Heart right ventricle (tissue), 16 donors: ENCODE results near the gene ZMAT3. TPM values are rescaled to one million over a fixed set of nuclear protein-coding genes. Genes with fewer than 3 reads are reported as not detected.
"Not testable (repeated sequence)": the region's sequence is repeated elsewhere in the genome, so short reads cannot be mapped to it uniquely, and the experiment has no call there.

ENCODE experiments used
- ATAC-seq, 8 donors: fragments of 200-7000 bp; cut with Tn5 transposase; one replicate each; pipeline ENCODE4 v1.9.1; 2020; ENCODE audit warnings: mild to moderate bottlenecking in 8 of 8, moderate library complexity in 8 of 8, moderate number of reproducible peaks in 1 of 8
- DNase-seq, 2 donors: peaks; one replicate each; pipeline ENCODE4 v3.0.0-alpha.2; 2020
- H3K27ac ChIP-seq, 10 donors: fragments of 200-600 bp; sonication (generic) in 2 of 10; one replicate each; pipeline versions ENCODE4 v1.5.0 to v1.8.0; 2020 to 2022; ENCODE audit warnings: mild to moderate bottlenecking in 3 of 10
- H3K27me3 ChIP-seq, 7 donors: fragments of 200-600 bp; one replicate each; pipeline ENCODE4 v1.8.0; 2021 to 2022; ENCODE audit warnings: mild to moderate bottlenecking in 2 of 7
- H3K36me3 ChIP-seq, 9 donors: fragments of 200-600 bp; sonication (generic) in 1 of 9; one replicate each; pipeline versions ENCODE4 v1.5.0 to v1.8.0; 2020 to 2022; ENCODE audit warnings: mild to moderate bottlenecking in 2 of 9
- H3K4me1 ChIP-seq, 9 donors: fragments of 200-600 bp; sonication (generic) in 1 of 9; one replicate each; pipeline versions ENCODE4 v1.5.0 to v1.8.0; 2020 to 2022; ENCODE audit warnings: mild to moderate bottlenecking in 4 of 9
- H3K4me3 ChIP-seq, 10 donors: fragments of 200-600 bp; sonication (generic) in 2 of 10; one replicate each; pipeline versions ENCODE4 v1.5.0 to v1.8.0; 2020 to 2022; ENCODE audit warnings: mild to moderate bottlenecking in 7 of 10, moderate library complexity in 2 of 10
- H3K9me3 ChIP-seq, 11 donors: fragments of 200-600 bp in 10 of 11; sonication (generic) in 2 of 11; one replicate each; pipeline versions ENCODE4 v1.5.0 to v1.8.0; 2013 to 2022; ENCODE audit warnings: mild to moderate bottlenecking in 2 of 11, control low read depth in 1 of 11, moderate library complexity in 1 of 11
- WGBS, 2 donors: extraction: QIAGEN DNeasy Blood & Tissue Kit; methylation state at CpG; one replicate each; pipeline ENCODE4 v1.1.7; 2013; ENCODE audit warnings: inconsistent platforms in 1 of 2; 5-methylcytosine and 5-hydroxymethylcytosine counted together
- intact Hi-C, 10 donors: fragments of 100-400 bp; cut with DNase I; formaldehyde crosslinking; loops; one replicate each; pipeline versions ENCODE4 v1.11.1 to v1.14.2; 2022
- polyA plus RNA-seq, 2 donors: library from polyadenylated mRNA; stranded (reverse); fragments of 200-250 nt; gene quantifications; one replicate each; pipeline ENCODE4 v1.2.3, GENCODE V29; 2013
- total RNA-seq, 10 donors: library from RNA; stranded (reverse); fragmentation: NEBNext Ultra II Directional in 3 of 10; extraction: Animal tissue kit (Norgen Biotek cat#: 25700) in 3 of 10; gene quantifications; one replicate each; pipeline versions ENCODE4 v1.2.1 to v1.2.4, GENCODE V29; 2021 to 2023
- TF ChIP-seq, protein P1 (sequence below), 9 donors: fragments of 200-600 bp; sonication (generic) in 2 of 9; IDR thresholded peaks; one replicate each; pipeline versions ENCODE4 v1.5.0 to v1.8.0; 2021 to 2022; ENCODE audit warnings: antibody characterized with exemption in 9 of 9, mild to moderate bottlenecking in 5 of 9, moderate library complexity in 1 of 9
- donor health status: Arrhythmogenic right ventricular cardiomyopathy.
- donor health status: ischemic (EF 13 %, LVEDD 7.1; RV severe dilation, severe dysfunction).
- donor health status: healthy with polysubstance abuse.
- donor health status: DM: no; HTN: yes; CAD: no.
- donor health status: DM: no; HTN: no; CAD: no.
- donor health status: ischemic (EF 25% LVEDD 6.9; RV normal size, moderate dysfunction).
- donor health status: ischemic (EF 25% LVEDD 5.7; RV mildly dilated, moderate dysfunction).
- donor health status: healthy.
- donor health status: DM: yes; HTN: yes; CAD: no.
- donor health status: Ischemic cardiomyopathy.
- donor health status: ischemic (EF 35%, LVEDD 5.7; RV mildly dilated, moderate dysfunction).
- donor health status: nonischemic (EF 11% LVEDD 7.7; RV severe dilation, severe dysfunction).
- donor health status: DM: yes; HTN: yes; CAD: no.
- donor health status: PGD.
- donor health status: ischemic (EF 29% LVEDD 5.4; RV normal size, mild dysfunction).
- donor health status: nonischemic (EF 23%, LVEDD 6.1; RV moderate dilation, normal function).

ZMAT3 gene
- total and polyA plus RNA-seq, 12 donors = 1.8 to 18.2 (median 12.6) TPM

- H3K9me3 ChIP-seq = peaks cover 0 to 14% (median 0%) of the 10 kb centered on the region in 11 donors
- no peak for DNase-seq
- H3K27ac ChIP-seq = no peak overlapping the region
- peaks cover 0 to 17% (median 10%) of the 10 kb centered on the region in 9 donors for H3K4me1 ChIP-seq
- H3K36me3 ChIP-seq = no peaks in the 10 kb centered on the region
- TF ChIP-seq, protein P1, sequence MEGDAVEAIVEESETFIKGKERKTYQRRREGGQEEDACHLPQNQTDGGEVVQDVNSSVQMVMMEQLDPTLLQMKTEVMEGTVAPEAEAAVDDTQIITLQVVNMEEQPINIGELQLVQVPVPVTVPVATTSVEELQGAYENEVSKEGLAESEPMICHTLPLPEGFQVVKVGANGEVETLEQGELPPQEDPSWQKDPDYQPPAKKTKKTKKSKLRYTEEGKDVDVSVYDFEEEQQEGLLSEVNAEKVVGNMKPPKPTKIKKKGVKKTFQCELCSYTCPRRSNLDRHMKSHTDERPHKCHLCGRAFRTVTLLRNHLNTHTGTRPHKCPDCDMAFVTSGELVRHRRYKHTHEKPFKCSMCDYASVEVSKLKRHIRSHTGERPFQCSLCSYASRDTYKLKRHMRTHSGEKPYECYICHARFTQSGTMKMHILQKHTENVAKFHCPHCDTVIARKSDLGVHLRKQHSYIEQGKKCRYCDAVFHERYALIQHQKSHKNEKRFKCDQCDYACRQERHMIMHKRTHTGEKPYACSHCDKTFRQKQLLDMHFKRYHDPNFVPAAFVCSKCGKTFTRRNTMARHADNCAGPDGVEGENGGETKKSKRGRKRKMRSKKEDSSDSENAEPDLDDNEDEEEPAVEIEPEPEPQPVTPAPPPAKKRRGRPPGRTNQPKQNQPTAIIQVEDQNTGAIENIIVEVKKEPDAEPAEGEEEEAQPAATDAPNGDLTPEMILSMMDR (IDR thresholded peaks at IDR 0.05) = no peak
- WGBS, 2 donors = 88 to 93% methylated on average over 8 of the region's 8 CpGs
- no peak overlapping the region for H3K4me3 ChIP-seq
- ATAC-seq = no peak
- no peaks in the 10 kb centered on the region for H3K27me3 ChIP-seq
- intact Hi-C loops = no loop called here
Measured at GRCh38 chr3:179046497-179047353, 24.9 kb downstream of the ZMAT3 start.

DNA sequence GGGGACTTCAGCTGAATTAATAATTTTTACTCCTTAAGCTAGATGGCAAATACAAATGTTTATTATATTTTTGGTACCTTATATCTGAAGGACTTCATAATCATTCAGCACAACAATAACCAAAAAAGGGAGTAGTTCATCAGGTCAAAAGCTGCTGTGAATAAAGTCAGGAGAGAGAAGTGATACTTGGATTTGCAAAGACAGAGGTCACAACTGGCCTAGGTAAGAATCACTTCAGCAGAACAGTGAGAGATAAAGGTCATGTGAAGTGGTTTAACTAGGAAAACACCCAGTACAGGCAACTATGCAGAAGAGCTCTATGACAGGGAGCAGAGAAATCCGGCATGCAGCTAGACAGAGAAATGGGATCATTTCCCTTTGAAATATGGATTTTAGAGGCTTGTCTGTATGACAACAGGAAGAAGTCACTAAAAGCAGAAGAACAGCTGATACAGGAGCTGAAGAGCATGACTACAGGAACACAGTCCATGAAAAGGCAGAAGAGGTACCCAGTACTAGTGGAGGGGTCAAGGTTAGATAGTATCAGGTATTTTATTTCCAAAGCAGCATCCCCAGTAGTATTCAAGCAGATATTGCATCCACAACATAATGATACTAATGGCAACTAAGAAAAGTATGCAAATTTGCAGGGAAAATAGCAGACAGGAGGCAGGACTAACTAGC lies 25.7 kb downstream of the ZMAT3 start:
- TF ChIP-seq, protein P1 (IDR thresholded peaks at IDR 0.05) = no peak
- WGBS, 2 donors = 57 to 59% methylated on average over 1 of the region's 1 CpG
- Histone ChIP-seq H3K36me3 (no peaks in the 10 kb centered on the region), H3K4me3 (no peak overlapping the region), H3K27ac (no peak overlapping the region), H3K9me3 (peaks cover 0 to 7% (median 0%) of the 10 kb centered on the region in 11 donors), H3K4me1 (peaks cover 0 to 17% (median 10%) of the 10 kb centered on the region in 9 donors), H3K27me3 (no peaks in the 10 kb centered on the region)
- ATAC-seq (no peak), DNase-seq (no peak)
- intact Hi-C loops = no loop called here

DNA sequence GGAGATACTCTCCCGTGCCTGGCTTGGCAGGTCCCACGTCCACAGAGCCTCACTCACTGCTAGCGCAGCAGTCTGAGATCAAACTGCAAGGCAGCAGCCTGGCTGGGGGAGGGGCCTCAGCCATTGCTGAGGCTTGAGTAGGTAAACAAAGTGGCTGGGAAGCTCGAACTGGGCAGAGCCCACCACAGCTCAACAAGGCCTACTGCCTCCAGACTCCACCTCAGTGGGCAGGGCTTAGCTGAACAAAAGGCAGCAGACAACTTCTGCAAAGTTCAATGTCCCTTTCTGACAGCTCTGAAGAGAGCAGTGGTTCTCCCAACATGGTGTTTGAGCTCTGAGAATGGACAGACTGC lies 32.7 kb downstream of the ZMAT3 start:
- DNase-seq, intact Hi-C loops, H3K36me3 ChIP-seq, H3K4me3 ChIP-seq, ATAC-seq, H3K27me3 ChIP-seq, H3K27ac ChIP-seq: not testable (repeated sequence)
- Histone ChIP-seq H3K4me1 (peaks cover 0 to 37% (median 11%) of the 10 kb centered on the region in 9 donors), H3K9me3 (peaks cover 0 to 11% (median 0%) of the 10 kb centered on the region in 11 donors)
- WGBS, 2 donors = 67 to 76% methylated on average over 4 of the region's 4 CpGs

- WGBS, 2 donors = 88 to 89% methylated on average over 12 of the region's 12 CpGs
- Histone ChIP-seq H3K36me3 (peaks cover 0 to 6% (median 0%) of the 10 kb centered on the region in 9 donors), H3K27ac (peak overlapping the region in 1 of 10 donors; percentile 41), H3K4me3 (no peak overlapping the region), H3K9me3 (peaks cover 0 to 11% (median 0%) of the 10 kb centered on the region in 11 donors), H3K4me1 (peaks cover 0 to 42% (median 12%) of the 10 kb centered on the region in 9 donors), H3K27me3 (no peaks in the 10 kb centered on the region)
- no peak for DNase-seq
- intact Hi-C loops = no loop called here
- TF ChIP-seq, protein P1 (IDR thresholded peaks at IDR 0.05) = no peak
- no peak for ATAC-seq
Measured at GRCh38 chr3:179038216-179038898, 33.3 kb downstream of the ZMAT3 start.
